ENCODE measurements around the gene FAM200B.

- TF ChIP-seq EZH2phosphoT487 (IDR thresholded peaks at IDR 0.05; ENCODE audit: borderline replicate concordance) = no peak
- no peak for TF ChIP-seq CTCF (conservative IDR thresholded peaks at IDR 0.05; ENCODE audit: low read length)
Measured at GRCh38 chr4:15653864-15654592, 27.6 kb upstream of the FAM200B start.

Data from Loucy (cell line).